GM23338 (cell line): ENCODE measurements around the gene DNMT1. TPM values are rescaled to one million over a fixed set of nuclear protein-coding genes. Genes with fewer than 3 reads are reported as not detected.

Experiments used
- ATAC-seq: fragments of 200-7000 bp; cut with Tn5 transposase; 3 replicates; pipeline ENCODE4 v1.9.1; 2020
- DNase-seq: peaks from one replicate; pipeline ENCODE4 v3.0.0-alpha.2; 2015; ENCODE audit warnings: low spot score
- H2AFZ ChIP-seq: fragments of 200-600 bp; sonication (generic); 2 replicates; pipeline ENCODE4 v1.8.0; 2016; ENCODE audit warnings: antibody characterized with exemption, mild to moderate bottlenecking, moderate library complexity
- H3F3A ChIP-seq: fragments of 200-600 bp; sonication (generic); replicated peaks from 2 replicates; pipeline ENCODE4 v1.8.0; 2017; ENCODE audit warnings: antibody characterized with exemption, mixed run types, low read depth
- H3K27ac ChIP-seq: fragments of 200-600 bp; sonication (generic); 2 replicates; pipeline ENCODE4 v1.6.1; 2016; ENCODE audit warnings: low read depth
- H3K27me3 ChIP-seq: fragments of 200-600 bp; sonication (generic); 2 replicates; pipeline ENCODE4 v1.8.0; 2016; ENCODE audit warnings: mild to moderate bottlenecking, mixed run types, moderate library complexity; ENCODE audit not compliant: insufficient read depth
- H3K36me3 ChIP-seq: fragments of 200-600 bp; sonication (generic); 2 replicates; pipeline ENCODE4 v1.8.0; 2016; ENCODE audit warnings: mild to moderate bottlenecking; ENCODE audit not compliant: insufficient read depth
- H3K4me1 ChIP-seq: fragments of 200-600 bp; sonication (generic); 2 replicates; pipeline ENCODE4 v1.8.0; 2016; ENCODE audit warnings: mild to moderate bottlenecking, moderate library complexity; ENCODE audit not compliant: insufficient read depth
- H3K4me2 ChIP-seq: fragments of 200-600 bp; sonication (generic); 2 replicates; pipeline ENCODE4 v1.7.1; 2017; ENCODE audit warnings: mixed run types
- H3K4me3 ChIP-seq: fragments of 200-600 bp; sonication (generic); 2 replicates; pipeline ENCODE4 v1.6.1; 2016; ENCODE audit warnings: mixed run types
- H3K79me2 ChIP-seq: fragments of 200-600 bp; sonication (generic); replicated peaks from 2 replicates; pipeline ENCODE4 v1.8.0; 2017; ENCODE audit warnings: mild to moderate bottlenecking; ENCODE audit not compliant: insufficient read depth
- H3K9me2 ChIP-seq: fragments of 200-600 bp; sonication (generic); 2 replicates; pipeline ENCODE4 v1.8.0; 2017; ENCODE audit not compliant: insufficient read depth
- H4K20me1 ChIP-seq: fragments of 200-600 bp; sonication (generic); replicated peaks from 2 replicates; pipeline ENCODE4 v1.8.0; 2017; ENCODE audit warnings: mild to moderate bottlenecking; ENCODE audit not compliant: insufficient read depth
- H3K27ac Mint-ChIP-seq: 2 replicates; pipeline ENCODE4 v1.8.0; 2020; ENCODE audit warnings: inconsistent platforms, mild to moderate bottlenecking, moderate library complexity, mixed read lengths
- H3K27me3 Mint-ChIP-seq: 3 replicates; pipeline ENCODE4 v1.8.0; 2022; ENCODE audit warnings: low read depth, mild to moderate bottlenecking, moderate library complexity, mixed read lengths, inconsistent platforms; ENCODE audit not compliant: insufficient read depth, poor library complexity
- H3K36me3 Mint-ChIP-seq: 3 replicates; pipeline ENCODE4 v1.8.0; 2021; ENCODE audit warnings: low read depth, mild to moderate bottlenecking, inconsistent platforms, moderate library complexity, mixed read lengths
- H3K4me1 Mint-ChIP-seq: 3 replicates; pipeline ENCODE4 v1.8.0; 2020; ENCODE audit warnings: mild to moderate bottlenecking, inconsistent platforms, mixed read lengths
- H3K4me3 Mint-ChIP-seq: 3 replicates; pipeline ENCODE4 v1.8.0; 2021; ENCODE audit warnings: moderate library complexity, mild to moderate bottlenecking, inconsistent platforms, mixed read lengths
- H3K9me3 Mint-ChIP-seq: 3 replicates; pipeline ENCODE4 v1.8.0; 2020; ENCODE audit warnings: moderate library complexity, mild to moderate bottlenecking, inconsistent platforms, mixed read lengths
- EZH2 ChIP-seq: fragments of 200-600 bp; sonication (generic); IDR thresholded peaks from one replicate; pipeline ENCODE4 v1.8.0; 2017; ENCODE audit warnings: antibody characterized with exemption, mild to moderate bottlenecking, low read depth; ENCODE audit not compliant: unreplicated experiment
- JUNB ChIP-seq: IDR thresholded peaks from one replicate; pipeline ENCODE4 v1.6.1; 2016; ENCODE audit warnings: antibody characterized with exemption; ENCODE audit not compliant: unreplicated experiment
- POLR2AphosphoS5 ChIP-seq: IDR thresholded peaks from 2 replicates; pipeline ENCODE4 v1.6.1; 2016; ENCODE audit warnings: antibody characterized with exemption, low read depth
- long read RNA-seq: library from polyadenylated mRNA; unstranded; transcript quantifications from one replicate; pipeline ENCODE4 v2.0.0, GENCODE V29; 2020; ENCODE audit not compliant: unreplicated experiment
- polyA plus RNA-seq: library from polyadenylated mRNA; unstranded; fragments of >200 nt; fragmentation: Nextera tagmentation; extraction: Ambion mirVana; gene quantifications from 2 replicates; pipeline ENCODE4 v1.2.1, GENCODE V29; 2016
- total RNA-seq: library from RNA; depleted of rRNA; stranded (reverse); fragments of >200 nt; shearing (Covaris generic); gene quantifications from 2 replicates; pipeline ENCODE4 v1.2.3, GENCODE V29; 2014; rRNA removed
- TF ChIP-seq, protein P1 (sequence below), 2 experiments: fragments of 200-600 bp in 1 of 2; sonication (generic) in 1 of 2; conservative IDR thresholded peaks; 2 replicates each; pipeline versions ENCODE4 v1.5.1 to v1.6.1; 2016 to 2017; ENCODE audit warnings: antibody characterized with exemption in 2 of 2, low read depth in 2 of 2, mild to moderate bottlenecking in 2 of 2, moderate library complexity in 1 of 2
- TF ChIP-seq, protein P2 (sequence below): fragments of 250-450 bp; sonication (Bioruptor Pico); IDR thresholded peaks from 2 replicates; pipeline ENCODE4 v1.5.0; 2020; ENCODE audit warnings: mild to moderate bottlenecking, moderate library complexity
- TF ChIP-seq, protein P3 (sequence below): IDR thresholded peaks from 2 replicates; pipeline ENCODE4 v1.6.1; 2016; ENCODE audit warnings: antibody characterized with exemption
- TF ChIP-seq, protein P4 (sequence below): IDR thresholded peaks from one replicate; pipeline ENCODE4 v1.6.1; 2018; ENCODE audit warnings: antibody characterized with exemption; ENCODE audit not compliant: unreplicated experiment

DNMT1 gene
- total RNA-seq (224 and 238 TPM in 2 replicates), polyA plus RNA-seq (589 and 593 TPM in 2 replicates)
- long read RNA-seq, full-length matches to known transcripts, result 1 of 118 reads
- long read RNA-seq, partial matches to known transcripts, result 109 of 118 reads
- long read RNA-seq, other reads (novel, unspliced or antisense), result 8 of 118 reads

DNA sequence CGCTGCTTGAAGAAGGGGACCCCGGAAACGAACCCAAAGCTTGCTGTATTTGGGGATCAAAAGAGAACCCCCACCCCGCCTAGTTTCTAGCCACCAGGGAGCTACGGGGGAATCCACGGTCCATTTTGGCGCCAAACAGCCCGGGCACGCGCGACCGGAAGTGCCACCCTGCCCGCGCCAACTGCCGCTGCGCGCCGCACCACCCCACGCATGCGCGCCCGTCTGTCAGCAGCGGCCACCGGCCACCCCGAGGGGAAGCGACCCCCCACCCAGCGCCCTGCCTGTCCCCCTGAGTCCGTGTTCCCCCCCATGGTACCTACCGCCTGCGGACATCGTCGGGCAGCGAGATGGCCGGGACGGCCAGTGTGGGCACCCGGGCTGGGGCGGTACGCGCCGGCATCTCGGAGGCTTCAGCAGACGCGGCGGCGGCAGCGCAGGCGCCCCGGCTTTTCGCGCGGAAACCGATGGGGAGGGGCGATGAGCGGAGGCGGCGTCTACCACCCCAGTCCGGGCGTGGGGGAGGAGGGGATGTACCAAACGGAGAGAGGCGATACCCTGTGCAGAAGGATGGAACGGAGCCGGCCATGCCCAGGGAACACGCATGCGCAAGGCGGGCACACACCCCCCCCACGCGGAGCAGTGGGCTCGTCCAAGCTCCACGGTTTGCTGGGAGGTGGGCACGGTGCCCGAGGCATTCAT lies at the start of gene DNMT1:
DNMT1 (minus strand) TSS at position 454 of the 699 bp plus-strand sequence; CDS start at position 400, 54 bp downstream.
- peaks cover 6% of the 10 kb centered on the region; the same call in 1 of the 2 replicates for H3K4me1 ChIP-seq
- ATAC-seq, result peak; percentile 97
- H3K27me3 Mint-ChIP-seq, result peaks cover 2% of the 10 kb centered on the region
- no peak for TF ChIP-seq JUNB
- TF ChIP-seq, protein P1, sequence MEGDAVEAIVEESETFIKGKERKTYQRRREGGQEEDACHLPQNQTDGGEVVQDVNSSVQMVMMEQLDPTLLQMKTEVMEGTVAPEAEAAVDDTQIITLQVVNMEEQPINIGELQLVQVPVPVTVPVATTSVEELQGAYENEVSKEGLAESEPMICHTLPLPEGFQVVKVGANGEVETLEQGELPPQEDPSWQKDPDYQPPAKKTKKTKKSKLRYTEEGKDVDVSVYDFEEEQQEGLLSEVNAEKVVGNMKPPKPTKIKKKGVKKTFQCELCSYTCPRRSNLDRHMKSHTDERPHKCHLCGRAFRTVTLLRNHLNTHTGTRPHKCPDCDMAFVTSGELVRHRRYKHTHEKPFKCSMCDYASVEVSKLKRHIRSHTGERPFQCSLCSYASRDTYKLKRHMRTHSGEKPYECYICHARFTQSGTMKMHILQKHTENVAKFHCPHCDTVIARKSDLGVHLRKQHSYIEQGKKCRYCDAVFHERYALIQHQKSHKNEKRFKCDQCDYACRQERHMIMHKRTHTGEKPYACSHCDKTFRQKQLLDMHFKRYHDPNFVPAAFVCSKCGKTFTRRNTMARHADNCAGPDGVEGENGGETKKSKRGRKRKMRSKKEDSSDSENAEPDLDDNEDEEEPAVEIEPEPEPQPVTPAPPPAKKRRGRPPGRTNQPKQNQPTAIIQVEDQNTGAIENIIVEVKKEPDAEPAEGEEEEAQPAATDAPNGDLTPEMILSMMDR (conservative IDR thresholded peaks at IDR 0.05; ENCODE audit: low read depth in 2 of 2), result no peak
- TF ChIP-seq, protein P2, sequence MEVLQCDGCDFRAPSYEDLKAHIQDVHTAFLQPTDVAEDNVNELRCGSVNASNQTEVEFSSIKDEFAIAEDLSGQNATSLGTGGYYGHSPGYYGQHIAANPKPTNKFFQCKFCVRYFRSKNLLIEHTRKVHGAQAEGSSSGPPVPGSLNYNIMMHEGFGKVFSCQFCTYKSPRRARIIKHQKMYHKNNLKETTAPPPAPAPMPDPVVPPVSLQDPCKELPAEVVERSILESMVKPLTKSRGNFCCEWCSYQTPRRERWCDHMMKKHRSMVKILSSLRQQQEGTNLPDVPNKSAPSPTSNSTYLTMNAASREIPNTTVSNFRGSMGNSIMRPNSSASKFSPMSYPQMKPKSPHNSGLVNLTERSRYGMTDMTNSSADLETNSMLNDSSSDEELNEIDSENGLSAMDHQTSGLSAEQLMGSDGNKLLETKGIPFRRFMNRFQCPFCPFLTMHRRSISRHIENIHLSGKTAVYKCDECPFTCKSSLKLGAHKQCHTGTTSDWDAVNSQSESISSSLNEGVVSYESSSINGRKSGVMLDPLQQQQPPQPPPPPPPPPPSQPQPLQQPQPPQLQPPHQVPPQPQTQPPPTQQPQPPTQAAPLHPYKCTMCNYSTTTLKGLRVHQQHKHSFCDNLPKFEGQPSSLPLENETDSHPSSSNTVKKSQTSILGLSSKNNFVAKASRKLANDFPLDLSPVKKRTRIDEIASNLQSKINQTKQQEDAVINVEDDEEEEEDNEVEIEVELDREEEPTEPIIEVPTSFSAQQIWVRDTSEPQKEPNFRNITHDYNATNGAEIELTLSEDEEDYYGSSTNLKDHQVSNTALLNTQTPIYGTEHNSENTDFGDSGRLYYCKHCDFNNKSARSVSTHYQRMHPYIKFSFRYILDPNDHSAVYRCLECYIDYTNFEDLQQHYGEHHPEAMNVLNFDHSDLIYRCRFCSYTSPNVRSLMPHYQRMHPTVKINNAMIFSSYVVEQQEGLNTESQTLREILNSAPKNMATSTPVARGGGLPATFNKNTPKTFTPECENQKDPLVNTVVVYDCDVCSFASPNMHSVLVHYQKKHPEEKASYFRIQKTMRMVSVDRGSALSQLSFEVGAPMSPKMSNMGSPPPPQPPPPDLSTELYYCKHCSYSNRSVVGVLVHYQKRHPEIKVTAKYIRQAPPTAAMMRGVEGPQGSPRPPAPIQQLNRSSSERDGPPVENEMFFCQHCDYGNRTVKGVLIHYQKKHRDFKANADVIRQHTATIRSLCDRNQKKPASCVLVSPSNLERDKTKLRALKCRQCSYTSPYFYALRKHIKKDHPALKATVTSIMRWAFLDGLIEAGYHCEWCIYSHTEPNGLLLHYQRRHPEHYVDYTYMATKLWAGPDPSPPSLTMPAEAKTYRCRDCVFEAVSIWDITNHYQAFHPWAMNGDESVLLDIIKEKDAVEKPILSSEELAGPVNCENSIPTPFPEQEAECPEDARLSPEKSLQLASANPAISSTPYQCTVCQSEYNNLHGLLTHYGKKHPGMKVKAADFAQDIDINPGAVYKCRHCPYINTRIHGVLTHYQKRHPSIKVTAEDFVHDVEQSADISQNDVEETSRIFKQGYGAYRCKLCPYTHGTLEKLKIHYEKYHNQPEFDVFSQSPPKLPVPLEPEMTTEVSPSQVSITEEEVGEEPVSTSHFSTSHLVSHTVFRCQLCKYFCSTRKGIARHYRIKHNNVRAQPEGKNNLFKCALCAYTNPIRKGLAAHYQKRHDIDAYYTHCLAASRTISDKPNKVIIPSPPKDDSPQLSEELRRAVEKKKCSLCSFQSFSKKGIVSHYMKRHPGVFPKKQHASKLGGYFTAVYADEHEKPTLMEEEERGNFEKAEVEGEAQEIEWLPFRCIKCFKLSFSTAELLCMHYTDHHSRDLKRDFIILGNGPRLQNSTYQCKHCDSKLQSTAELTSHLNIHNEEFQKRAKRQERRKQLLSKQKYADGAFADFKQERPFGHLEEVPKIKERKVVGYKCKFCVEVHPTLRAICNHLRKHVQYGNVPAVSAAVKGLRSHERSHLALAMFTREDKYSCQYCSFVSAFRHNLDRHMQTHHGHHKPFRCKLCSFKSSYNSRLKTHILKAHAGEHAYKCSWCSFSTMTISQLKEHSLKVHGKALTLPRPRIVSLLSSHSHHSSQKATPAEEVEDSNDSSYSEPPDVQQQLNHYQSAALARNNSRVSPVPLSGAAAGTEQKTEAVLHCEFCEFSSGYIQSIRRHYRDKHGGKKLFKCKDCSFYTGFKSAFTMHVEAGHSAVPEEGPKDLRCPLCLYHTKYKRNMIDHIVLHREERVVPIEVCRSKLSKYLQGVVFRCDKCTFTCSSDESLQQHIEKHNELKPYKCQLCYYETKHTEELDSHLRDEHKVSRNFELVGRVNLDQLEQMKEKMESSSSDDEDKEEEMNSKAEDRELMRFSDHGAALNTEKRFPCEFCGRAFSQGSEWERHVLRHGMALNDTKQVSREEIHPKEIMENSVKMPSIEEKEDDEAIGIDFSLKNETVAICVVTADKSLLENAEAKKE (CRISPR knock-in tag), result no peak
- no peak for TF ChIP-seq EZH2
- TF ChIP-seq, protein P3, sequence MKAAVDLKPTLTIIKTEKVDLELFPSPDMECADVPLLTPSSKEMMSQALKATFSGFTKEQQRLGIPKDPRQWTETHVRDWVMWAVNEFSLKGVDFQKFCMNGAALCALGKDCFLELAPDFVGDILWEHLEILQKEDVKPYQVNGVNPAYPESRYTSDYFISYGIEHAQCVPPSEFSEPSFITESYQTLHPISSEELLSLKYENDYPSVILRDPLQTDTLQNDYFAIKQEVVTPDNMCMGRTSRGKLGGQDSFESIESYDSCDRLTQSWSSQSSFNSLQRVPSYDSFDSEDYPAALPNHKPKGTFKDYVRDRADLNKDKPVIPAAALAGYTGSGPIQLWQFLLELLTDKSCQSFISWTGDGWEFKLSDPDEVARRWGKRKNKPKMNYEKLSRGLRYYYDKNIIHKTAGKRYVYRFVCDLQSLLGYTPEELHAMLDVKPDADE, result peak; percentile 51; the same call in 1 of the 2 replicates
- TF ChIP-seq POLR2AphosphoS5, result peak; percentile 96
- TF ChIP-seq, protein P4, sequence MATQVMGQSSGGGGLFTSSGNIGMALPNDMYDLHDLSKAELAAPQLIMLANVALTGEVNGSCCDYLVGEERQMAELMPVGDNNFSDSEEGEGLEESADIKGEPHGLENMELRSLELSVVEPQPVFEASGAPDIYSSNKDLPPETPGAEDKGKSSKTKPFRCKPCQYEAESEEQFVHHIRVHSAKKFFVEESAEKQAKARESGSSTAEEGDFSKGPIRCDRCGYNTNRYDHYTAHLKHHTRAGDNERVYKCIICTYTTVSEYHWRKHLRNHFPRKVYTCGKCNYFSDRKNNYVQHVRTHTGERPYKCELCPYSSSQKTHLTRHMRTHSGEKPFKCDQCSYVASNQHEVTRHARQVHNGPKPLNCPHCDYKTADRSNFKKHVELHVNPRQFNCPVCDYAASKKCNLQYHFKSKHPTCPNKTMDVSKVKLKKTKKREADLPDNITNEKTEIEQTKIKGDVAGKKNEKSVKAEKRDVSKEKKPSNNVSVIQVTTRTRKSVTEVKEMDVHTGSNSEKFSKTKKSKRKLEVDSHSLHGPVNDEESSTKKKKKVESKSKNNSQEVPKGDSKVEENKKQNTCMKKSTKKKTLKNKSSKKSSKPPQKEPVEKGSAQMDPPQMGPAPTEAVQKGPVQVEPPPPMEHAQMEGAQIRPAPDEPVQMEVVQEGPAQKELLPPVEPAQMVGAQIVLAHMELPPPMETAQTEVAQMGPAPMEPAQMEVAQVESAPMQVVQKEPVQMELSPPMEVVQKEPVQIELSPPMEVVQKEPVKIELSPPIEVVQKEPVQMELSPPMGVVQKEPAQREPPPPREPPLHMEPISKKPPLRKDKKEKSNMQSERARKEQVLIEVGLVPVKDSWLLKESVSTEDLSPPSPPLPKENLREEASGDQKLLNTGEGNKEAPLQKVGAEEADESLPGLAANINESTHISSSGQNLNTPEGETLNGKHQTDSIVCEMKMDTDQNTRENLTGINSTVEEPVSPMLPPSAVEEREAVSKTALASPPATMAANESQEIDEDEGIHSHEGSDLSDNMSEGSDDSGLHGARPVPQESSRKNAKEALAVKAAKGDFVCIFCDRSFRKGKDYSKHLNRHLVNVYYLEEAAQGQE, result no peak
- H3K4me3 Mint-ChIP-seq, result peak within 1 kb of the TSS; percentile 92
- 0 out of 2 replicates have a peak, but pooled peaks cover 6% of the 10 kb centered on the region for H3F3A ChIP-seq
- H3K27ac ChIP-seq, result peak within 1 kb of the TSS; percentile 91
- peaks cover 20% of the 10 kb centered on the region for H3K36me3 Mint-ChIP-seq
- peak within 1 kb of the TSS; percentile 87 for H2AFZ ChIP-seq
- peak within 1 kb of the TSS; percentile 91 for H3K27ac Mint-ChIP-seq
- H3K36me3 ChIP-seq, result no peaks in the 10 kb centered on the region
- no peaks in the 10 kb centered on the region for H3K27me3 ChIP-seq
- H3K9me3 Mint-ChIP-seq, result no peaks in the 10 kb centered on the region
- DNase-seq, result peak; percentile 97
- no peaks in the 10 kb centered on the region for H3K9me2 ChIP-seq
- peaks cover 31% of the 10 kb centered on the region for H4K20me1 ChIP-seq
- H3K79me2 ChIP-seq, result peaks cover 49% of the 10 kb centered on the region
- H3K4me3 ChIP-seq, result peak within 1 kb of the TSS; percentile 92
- H3K4me2 ChIP-seq, result peak within 1 kb of the TSS; percentile 99
- H3K4me1 Mint-ChIP-seq, result no peaks in the 10 kb centered on the region; the same call in 2 of the 3 replicates
